Muscle of back (tissue), 11 donors: Measurements from ENCODE around the gene HBS1L. TPM values are rescaled to one million over a fixed set of nuclear protein-coding genes. Genes with fewer than 3 reads are reported as not detected.

Source experiments
- DNase-seq, 3 donors: peaks; one replicate each; pipeline versions ENCODE4 v3.0.0 to v3.0.0-alpha.2; 2013
- polyA plus RNA-seq, 10 donors: library from polyadenylated mRNA; unstranded; fragments of 120-200 nt; gene quantifications; one replicate each; pipeline ENCODE4 v1.2.1, GENCODE V29; 2013; ENCODE audit not compliant: insufficient read length in 10 of 10

The HBS1L gene
- polyA plus RNA-seq, 10 donors: 39.5 to 61.3 (median 45.3) TPM

- DNase-seq: no peak
Measured at GRCh38 chr6:134918418-134918961, 136.1 kb downstream of the HBS1L start.

- peak in 1 of 3 donors; percentile 59 for DNase-seq
Measured at GRCh38 chr6:134911547-134911946, 143.1 kb downstream of the HBS1L start.

- peak in 1 of 3 donors; percentile 11 for DNase-seq
Measured at GRCh38 chr6:134910593-134910935, 144.1 kb downstream of the HBS1L start.

Other genes with a start within 250 kb of the HBS1L start
- 1 to 10 TPM in 5 of 10 donors, under 1 TPM in 5; 0.34 to 3.4 (median 0.93) TPM for gene ALDH8A1, start 104.7 kb downstream of the HBS1L start, polyA plus RNA-seq
- 1 to 10 TPM in 7 of 10 donors, under 1 TPM in 3; 0.51 to 2.6 (median 1.2) TPM for gene MYB, start 126.5 kb upstream of the HBS1L start, polyA plus RNA-seq